ENCODE results near the gene MCRIP1. TPM values are rescaled to one million over a fixed set of nuclear protein-coding genes. Genes with fewer than 3 reads are reported as not detected.

The MCRIP1 gene
- total RNA-seq, 1 experiment from 2014 or later = 35.6 TPM

DNA sequence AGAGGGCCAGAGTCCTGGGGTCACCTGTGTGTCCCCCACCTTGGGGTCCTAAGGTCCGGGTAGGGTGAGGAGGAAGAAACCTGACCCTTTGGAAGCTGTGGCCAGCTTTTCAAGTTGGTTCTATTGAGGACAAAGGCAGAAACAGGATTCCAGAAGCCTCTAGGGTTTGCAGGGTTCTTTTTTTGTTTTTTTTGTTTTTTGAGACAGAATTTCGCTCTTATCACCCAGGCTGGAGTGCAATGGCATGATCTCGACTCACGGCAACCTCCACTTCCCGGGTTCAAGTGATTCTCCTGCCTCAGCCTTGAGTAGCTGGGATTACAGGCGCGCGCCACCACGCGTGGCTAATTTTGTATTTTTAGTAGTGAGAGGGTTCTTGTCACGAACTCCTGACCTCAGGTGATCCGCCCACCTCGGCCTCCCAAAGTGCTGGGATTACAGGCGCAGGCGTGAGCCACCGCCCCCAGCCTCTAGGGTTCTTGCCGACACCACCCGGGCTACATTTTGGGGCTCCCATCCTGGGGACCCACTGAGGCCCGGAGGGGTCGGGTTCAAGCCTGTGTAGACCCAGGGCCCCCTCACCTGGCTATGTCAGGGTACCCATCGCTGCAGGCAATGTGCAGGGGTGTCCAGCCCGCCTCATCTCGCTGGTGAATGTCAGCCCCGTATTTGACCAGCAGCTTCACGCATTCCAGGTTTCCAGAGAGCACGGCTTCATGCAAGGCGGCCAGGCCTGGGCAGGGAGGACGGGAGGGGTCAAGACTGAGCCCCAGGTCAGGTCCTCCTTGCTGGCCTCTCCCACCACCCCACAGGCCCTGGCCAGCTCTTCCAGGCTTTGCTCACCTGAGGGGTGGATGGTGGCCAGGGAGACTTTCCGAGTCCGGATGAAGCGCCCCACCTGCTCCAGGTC, 1.1 kb upstream of the MCRIP1 start:
- intact Hi-C loops (cut with micrococcal nuclease) = no loop called here
- H3K27ac Mint-ChIP-seq (ENCODE audit: low read depth, unreplicated experiment) = peak overlapping the region; percentile 80
- no TSS peak for BruUV-seq (replicated peaks)
- no peak for DNase-seq (ENCODE audit: unreplicated experiment)
- ChIA-PET POLR2A (interaction anchor here (0.8 to 2.3 kb wide), 17 partner anchors 9 to 437 kb away, joined by 3 to 16 read pairs (median 6); partner anchors contain the start of genes ANAPC11, ARL16, CCDC137 and FASN), CTCF (interaction anchor here (1.0 kb wide), 1 partner anchor 9 kb away, joined by 4 read pairs; no protein-coding TSS in a partner anchor)
- peaks cover 9% of the 10 kb centered on the region for H3K4me1 Mint-ChIP-seq (ENCODE audit: insufficient read depth, unreplicated experiment)
- no peaks in the 10 kb centered on the region for H3K9me3 Mint-ChIP-seq (ENCODE audit: unreplicated experiment)
- TF ChIP-seq, protein P1, sequence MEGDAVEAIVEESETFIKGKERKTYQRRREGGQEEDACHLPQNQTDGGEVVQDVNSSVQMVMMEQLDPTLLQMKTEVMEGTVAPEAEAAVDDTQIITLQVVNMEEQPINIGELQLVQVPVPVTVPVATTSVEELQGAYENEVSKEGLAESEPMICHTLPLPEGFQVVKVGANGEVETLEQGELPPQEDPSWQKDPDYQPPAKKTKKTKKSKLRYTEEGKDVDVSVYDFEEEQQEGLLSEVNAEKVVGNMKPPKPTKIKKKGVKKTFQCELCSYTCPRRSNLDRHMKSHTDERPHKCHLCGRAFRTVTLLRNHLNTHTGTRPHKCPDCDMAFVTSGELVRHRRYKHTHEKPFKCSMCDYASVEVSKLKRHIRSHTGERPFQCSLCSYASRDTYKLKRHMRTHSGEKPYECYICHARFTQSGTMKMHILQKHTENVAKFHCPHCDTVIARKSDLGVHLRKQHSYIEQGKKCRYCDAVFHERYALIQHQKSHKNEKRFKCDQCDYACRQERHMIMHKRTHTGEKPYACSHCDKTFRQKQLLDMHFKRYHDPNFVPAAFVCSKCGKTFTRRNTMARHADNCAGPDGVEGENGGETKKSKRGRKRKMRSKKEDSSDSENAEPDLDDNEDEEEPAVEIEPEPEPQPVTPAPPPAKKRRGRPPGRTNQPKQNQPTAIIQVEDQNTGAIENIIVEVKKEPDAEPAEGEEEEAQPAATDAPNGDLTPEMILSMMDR (IDR thresholded peaks at IDR 0.05; ENCODE audit: unreplicated experiment) = no peak
- H3K27me3 Mint-ChIP-seq (ENCODE audit: insufficient read depth, unreplicated experiment) = no peaks in the 10 kb centered on the region
- H3K36me3 Mint-ChIP-seq (ENCODE audit: insufficient read depth, unreplicated experiment) = peaks cover 5% of the 10 kb centered on the region
- H3K4me3 Mint-ChIP-seq (ENCODE audit: unreplicated experiment) = peak overlapping the region; percentile 79

DNA sequence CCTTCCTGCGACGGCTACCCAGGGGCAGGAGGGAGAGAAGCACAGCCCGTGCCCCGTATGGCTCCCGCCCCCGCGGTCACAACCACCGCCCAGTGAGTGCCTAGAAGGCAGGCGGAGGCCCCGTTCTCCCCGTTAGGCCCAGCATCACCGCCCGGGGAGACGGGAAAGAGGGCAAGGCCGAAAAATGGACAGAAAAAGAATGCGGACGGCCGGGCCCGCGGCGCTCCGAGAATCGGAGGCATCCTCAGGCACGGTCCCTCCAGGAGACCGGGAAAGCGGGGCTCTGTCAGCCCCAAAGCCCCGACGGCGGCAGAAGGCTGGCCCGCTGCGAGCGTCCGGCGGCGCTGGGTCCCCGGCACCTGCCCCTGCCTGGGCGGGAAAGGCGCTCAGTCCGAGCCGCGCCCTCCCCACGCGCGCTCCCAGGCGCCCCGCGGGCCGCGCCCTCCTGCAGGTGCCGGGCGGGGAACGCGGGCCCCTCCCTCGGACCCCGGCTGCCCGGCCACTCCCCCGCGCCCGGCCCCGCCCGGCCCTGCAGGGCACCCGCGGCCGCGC, 407 bp downstream of the MCRIP1 start:
- H3K4me1 Mint-ChIP-seq (ENCODE audit: insufficient read depth, unreplicated experiment) = peaks cover 9% of the 10 kb centered on the region
- H3K27ac Mint-ChIP-seq (ENCODE audit: low read depth, unreplicated experiment) = peak overlapping the region; percentile 80
- intact Hi-C loops (cut with micrococcal nuclease) = no loop called here
- DNase-seq (ENCODE audit: unreplicated experiment) = peak; percentile 28
- ChIA-PET POLR2A (interaction anchor here (0.6 to 2.3 kb wide), 24 partner anchors 9 to 266 kb away, joined by 3 to 16 read pairs (median 6); partner anchors contain the start of genes ARL16, FASN, HGS and MRPL12), CTCF (interaction anchor here (0.5 kb wide), 1 partner anchor 30 kb away, joined by 5 read pairs; no protein-coding TSS in a partner anchor)
- TF ChIP-seq, protein P1 (IDR thresholded peaks at IDR 0.05; ENCODE audit: unreplicated experiment) = no peak
- no peaks in the 10 kb centered on the region for H3K27me3 Mint-ChIP-seq (ENCODE audit: insufficient read depth, unreplicated experiment)
- H3K36me3 Mint-ChIP-seq (ENCODE audit: insufficient read depth, unreplicated experiment) = peaks cover 5% of the 10 kb centered on the region
- peak overlapping the region; percentile 79 for H3K4me3 Mint-ChIP-seq (ENCODE audit: unreplicated experiment)
- BruUV-seq (replicated peaks) = TSS peak; percentile 60
- no peaks in the 10 kb centered on the region for H3K9me3 Mint-ChIP-seq (ENCODE audit: unreplicated experiment)

DNA sequence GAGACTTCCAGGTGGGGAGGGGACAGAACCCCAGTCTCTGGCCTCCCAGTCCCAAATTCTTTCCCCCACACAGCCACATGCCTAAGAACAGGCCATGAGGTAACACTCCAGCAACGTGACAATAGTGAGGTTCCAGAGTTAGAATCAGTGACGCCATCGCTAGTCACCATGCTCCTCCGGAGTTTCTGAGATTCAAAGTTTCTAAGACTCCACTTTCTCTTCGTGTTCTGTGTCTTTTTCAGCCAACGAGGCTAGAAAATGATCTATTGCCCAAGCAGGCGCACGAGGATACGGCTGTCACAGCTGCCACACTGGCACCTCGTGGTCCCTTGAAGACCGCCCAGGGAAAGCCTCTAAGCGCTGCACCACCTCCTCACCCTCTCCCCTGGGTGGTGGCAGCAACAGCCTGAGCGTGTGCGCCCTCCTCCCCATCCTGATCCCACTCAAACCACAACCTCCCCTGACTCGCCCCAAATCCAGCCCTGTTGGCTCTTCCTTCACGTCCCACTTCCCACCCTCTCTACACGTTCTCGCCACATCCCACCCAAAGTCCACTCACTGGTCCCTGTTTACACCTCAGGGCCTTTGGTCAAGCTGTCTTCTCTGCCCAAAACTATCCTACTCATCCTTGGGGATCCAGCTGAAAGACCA, 1.0 kb downstream of the MCRIP1 start:
- Mint-ChIP-seq H3K27me3 (ENCODE audit: insufficient read depth, unreplicated experiment) (no peaks in the 10 kb centered on the region), H3K4me3 (ENCODE audit: unreplicated experiment) (peak overlapping the region; percentile 79), H3K4me1 (ENCODE audit: insufficient read depth, unreplicated experiment) (peaks cover 9% of the 10 kb centered on the region), H3K9me3 (ENCODE audit: unreplicated experiment) (no peaks in the 10 kb centered on the region), H3K36me3 (ENCODE audit: insufficient read depth, unreplicated experiment) (peaks cover 5% of the 10 kb centered on the region), H3K27ac (ENCODE audit: low read depth, unreplicated experiment) (peak overlapping the region; percentile 70)
- DNase-seq (ENCODE audit: unreplicated experiment) = no peak
- POLR2A ChIA-PET = interaction anchor here (0.6 to 2.2 kb wide), 7 partner anchors 9 to 155 kb away, joined by 3 to 16 read pairs (median 4); partner anchors contain the start of gene MRPL12
- TF ChIP-seq, protein P1 (IDR thresholded peaks at IDR 0.05; ENCODE audit: unreplicated experiment) = no peak
- CTCF ChIA-PET = interaction anchor here (0.5 kb wide), 1 partner anchor 31 kb away, joined by 5 read pairs; no protein-coding TSS in a partner anchor
- BruUV-seq (replicated peaks) = no TSS peak
- intact Hi-C loops (cut with micrococcal nuclease) = no loop called here

DNA sequence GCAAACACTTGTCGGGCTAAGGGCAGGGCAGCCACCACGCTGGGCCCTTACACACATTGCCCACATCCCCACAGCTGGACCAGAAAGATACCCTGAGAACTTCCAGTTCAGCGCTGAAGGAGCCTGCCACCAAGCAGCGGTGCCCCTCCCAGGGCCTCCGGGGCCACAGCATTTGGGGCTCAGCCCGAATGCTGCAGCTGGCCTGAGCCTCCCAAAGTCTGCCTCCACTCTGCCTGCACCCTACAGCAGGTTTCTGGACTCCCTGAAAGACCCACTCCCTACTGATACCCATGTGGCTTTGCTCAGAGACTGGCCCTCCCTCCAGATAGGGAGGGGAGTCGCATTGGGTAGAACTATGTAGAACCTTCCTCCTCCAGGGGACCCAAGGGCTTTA, 1.5 kb downstream of the MCRIP1 start:
- Mint-ChIP-seq H3K4me3 (ENCODE audit: unreplicated experiment) (peak overlapping the region; percentile 79), H3K27ac (ENCODE audit: low read depth, unreplicated experiment) (peak overlapping the region; percentile 70), H3K9me3 (ENCODE audit: unreplicated experiment) (no peaks in the 10 kb centered on the region), H3K4me1 (ENCODE audit: insufficient read depth, unreplicated experiment) (peaks cover 9% of the 10 kb centered on the region), H3K36me3 (ENCODE audit: insufficient read depth, unreplicated experiment) (peaks cover 5% of the 10 kb centered on the region), H3K27me3 (ENCODE audit: insufficient read depth, unreplicated experiment) (no peaks in the 10 kb centered on the region)
- DNase-seq (ENCODE audit: unreplicated experiment) = no peak
- ChIA-PET CTCF (no interaction called here), POLR2A (no interaction called here)
- TF ChIP-seq, protein P1 (IDR thresholded peaks at IDR 0.05; ENCODE audit: unreplicated experiment) = no peak
- intact Hi-C loops (cut with micrococcal nuclease) = no loop called here
- BruUV-seq (replicated peaks) = no TSS peak

All from MCF 10A (cell line).